ENCODE measurements around the gene SRY.
"Not testable (repeated sequence)": the region's sequence is repeated elsewhere in the genome, so short reads cannot be mapped to it uniquely, and the experiment has no call there.

SRY gene

DNA sequence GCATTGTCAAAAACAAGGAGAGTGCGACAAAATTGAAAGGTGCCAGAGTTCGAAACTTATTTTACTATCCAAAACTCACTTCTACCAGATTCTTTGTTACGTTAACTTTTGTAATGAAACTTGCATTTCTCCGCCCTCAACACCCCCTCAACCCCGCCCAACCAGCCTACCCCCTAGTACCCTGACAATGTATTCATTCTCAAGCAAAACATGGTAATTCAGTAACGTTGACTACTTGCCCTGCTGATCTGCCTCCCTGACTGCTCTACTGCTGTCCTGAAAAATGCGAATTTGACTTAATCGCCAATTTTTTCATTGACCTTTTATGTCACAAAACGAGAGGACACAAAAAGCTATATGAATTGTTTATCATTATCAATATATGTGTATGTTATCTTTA, at the start of gene SRY:
TSS of gene SRY (minus strand) at position 83 of the 400 bp plus-strand sequence. CDS start at position 4, 79 bp downstream.
- DNase-seq = no peak

DNA sequence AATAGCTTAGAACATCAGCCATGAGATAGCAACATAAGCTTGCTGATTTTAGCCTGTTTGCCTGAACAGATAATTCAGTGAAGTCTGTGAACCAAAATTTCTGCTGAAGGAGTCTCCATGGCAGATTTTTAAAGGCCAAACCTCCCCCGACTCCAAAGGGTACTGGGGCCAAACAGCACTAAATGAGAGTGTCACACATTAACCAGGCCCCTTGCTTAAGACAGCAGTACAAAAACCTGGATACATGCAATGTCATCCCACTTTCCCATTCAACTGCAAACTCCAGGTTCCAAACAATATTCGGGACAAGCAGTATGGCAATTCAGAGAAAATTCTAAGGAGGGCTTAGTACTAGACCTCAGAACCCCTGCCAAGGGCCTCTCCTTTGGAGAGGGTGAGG, 49.6 kb upstream of the SRY start:
- DNase-seq = no peak

DNA sequence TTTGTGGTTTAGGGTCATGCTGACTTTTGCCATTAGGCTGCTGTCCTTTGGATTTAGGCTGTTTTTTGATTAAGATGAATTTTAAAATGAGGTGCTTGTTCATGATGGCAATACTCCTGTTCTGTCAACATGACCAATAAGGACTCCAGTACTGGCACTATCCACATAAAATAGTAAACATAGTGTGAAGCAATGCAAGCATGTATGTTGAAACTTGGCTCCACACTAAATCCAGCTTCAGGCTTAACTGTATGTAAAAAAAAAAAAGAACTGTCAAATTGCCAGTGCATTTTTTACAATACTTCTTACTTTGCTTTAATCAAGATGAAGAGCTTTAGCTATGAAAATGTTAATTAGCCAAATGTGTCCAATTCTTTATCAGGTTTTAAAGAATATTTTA, 47.7 kb upstream of the SRY start:
- DNase-seq = no peak

DNA sequence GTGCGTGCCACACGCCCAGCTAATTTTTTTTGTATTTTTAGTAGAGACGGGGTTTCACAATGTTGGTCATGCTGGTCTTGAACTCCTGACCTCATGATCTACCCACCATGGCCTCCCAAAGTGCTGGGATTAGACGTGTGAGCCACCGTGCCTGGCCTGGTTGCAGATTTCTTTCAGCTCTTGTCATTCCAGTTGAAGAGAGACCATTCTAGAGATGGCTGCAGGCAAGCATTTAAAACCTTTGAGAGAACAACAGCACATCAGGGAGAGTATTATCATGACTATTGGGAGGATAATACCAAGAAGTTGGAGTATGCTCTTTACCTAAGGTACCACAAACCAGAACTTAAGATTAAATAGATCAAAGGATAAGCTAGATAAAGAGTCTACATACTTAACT, 41.0 kb upstream of the SRY start:
- no peak for DNase-seq

DNA sequence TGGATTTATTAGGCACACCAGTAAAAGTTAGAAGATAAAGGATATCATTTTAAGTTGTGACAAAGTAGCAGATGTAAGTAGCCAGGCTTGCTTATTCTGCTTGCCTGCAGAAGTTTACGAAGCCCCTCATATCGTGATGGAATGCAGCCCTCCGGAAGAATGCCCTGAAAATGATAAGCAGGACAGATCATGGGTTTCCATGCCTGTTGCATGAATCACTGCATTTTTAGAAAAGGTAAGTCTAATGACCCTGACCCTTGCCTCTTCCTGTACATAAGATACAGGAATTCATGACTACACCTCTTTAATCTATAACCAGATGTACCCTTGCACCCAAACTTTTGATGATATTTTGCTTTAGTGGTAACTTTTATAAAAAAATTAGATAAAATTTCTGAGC, 37.0 kb upstream of the SRY start:
- DNase-seq = no peak

DNA sequence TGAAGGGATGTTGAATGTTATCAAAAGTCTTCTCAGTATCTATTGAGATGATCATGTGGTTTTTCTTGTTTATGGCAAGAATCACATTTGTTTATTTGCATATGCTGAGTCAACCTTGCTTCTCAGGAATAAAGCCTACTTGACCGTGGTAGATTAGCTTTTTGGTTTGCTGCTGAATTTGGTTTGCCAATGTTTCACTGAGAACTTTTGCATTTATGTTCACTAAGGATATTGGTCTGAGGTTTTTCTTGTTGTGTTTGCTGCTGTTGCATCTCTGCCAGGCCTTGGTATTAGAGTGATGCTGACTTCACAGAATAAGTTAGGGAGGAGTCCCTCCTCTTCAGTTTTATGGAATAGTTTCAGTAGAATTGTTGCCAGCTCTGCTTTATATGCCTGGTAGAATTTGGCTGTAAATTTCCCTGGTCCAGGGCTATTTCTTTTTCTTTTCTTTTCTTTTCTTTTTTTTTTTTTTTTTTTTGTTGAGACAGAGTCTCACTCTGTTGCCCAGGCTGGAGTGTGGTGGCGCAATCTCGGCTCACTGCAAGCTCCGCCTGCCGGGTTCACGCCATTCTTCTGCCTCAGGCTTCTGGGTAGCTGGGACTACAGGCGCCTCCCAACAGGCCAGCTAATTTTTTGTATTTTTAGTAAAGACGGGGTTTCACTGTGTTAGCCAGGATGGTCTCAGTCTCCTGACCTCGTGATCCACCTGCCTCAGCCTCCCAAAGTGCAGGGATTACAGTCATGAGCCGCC, 29.8 kb upstream of the SRY start:
- not testable (repeated sequence) for DNase-seq

DNA sequence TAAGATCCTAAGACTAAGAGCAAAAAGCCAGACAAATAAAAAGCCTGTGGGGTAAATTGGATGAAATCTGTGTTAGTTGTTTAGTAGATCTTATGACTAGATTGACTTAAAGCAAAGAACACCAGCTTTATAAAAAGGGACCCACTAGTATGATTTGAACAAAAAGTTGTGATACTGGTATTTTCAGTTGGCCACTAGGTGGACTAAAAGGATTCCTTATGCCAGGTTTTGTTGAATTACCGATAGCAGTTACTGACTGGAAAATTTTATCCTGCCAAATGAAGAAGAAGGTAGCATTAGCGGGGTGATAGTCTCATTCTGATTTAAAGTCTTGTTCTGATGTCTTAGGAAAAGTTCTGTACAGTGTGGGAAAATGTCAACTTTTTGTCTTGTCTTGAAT, 12.8 kb upstream of the SRY start:
- peak in 1 of 2 donors; percentile 3 for DNase-seq

DNA sequence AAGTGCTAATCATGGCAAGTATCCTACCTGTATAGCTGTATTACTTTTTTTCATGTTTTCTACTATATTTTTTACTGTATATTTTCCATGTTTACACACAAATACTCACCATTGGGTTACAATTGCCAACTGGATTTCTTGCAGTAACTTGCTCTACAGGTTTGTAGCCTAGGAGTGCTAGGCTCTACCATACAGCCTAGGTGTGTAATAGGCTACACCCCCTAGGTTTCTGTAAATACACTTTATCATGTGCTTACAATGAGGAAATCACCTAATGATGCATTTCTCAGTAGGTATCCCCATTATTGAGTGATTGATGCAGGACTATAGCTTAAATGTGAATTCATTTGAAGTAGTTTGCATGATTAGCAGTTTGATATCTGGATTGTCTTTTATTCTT, 10.5 kb upstream of the SRY start:
- no peak for DNase-seq

DNA sequence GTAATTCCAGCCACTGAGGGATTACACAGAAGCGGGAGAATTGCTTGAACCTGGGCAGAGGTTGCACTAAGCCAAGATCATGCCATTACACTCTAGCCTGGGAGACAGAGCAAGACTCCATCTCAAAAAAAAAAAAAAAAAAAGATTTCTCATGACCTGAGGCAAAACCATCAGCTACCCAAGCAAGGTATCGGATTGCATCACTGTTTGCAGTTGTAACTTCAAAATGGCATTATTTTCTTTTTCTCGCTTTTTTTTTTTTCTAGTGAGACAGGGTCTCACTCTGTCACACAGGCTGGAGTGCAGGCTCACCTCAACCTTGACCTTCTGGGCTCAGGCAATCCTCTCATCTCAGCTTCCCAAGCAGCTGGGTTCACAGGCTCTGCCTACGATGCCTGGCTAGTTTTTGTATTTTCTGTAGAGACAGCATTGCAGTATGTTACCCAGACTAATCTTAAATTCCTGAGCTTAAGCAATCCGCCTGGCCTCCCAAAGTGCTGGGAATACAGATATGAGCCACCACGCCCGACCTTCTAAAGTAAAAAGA, 9.6 kb upstream of the SRY start:
- no peak for DNase-seq

DNA sequence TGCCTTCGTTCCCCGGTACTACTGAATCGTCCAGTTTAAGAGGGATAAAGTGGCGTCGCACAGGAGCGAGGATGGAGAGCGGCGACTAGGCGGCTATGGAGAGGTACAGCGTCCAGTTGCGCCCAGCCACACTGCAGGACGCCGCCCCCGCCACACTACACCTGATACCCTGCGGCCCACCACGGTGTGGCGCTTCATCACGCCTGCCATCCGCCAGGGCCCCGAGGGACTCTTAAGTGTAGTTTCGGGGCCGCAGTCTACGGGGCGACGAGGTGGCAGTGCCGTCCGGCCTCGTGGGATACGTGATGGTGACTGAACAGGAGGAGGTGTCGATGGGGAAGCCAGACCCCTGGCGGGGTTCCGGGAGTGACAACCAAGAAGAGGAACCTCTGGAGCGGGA, 2.3 kb upstream of the SRY start:
- DNase-seq = no peak

DNA sequence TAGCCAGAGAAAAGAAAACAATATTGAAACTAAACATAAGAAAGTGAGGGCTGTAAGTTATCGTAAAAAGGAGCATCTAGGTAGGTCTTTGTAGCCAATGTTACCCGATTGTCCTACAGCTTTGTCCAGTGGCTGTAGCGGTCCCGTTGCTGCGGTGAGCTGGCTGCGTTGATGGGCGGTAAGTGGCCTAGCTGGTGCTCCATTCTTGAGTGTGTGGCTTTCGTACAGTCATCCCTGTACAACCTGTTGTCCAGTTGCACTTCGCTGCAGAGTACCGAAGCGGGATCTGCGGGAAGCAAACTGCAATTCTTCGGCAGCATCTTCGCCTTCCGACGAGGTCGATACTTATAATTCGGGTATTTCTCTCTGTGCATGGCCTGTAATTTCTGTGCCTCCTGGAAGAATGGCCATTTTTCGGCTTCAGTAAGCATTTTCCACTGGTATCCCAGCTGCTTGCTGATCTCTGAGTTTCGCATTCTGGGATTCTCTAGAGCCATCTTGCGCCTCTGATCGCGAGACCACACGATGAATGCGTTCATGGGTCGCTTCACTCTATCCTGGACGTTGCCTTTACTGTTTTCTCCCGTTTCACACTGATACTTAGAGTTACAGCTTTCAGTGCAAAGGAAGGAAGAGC, 488 bp downstream of the SRY start:
- no peak for DNase-seq

All from CD4-positive, alpha-beta T cell treated with Interferon alpha-2 for 1 hour (primary cell).